NCI-H2171 treated with DMSO at 0.1 percent for 48 hours (cell line): ENCODE data around the gene TBCB.
"Not testable (repeated sequence)": the region's sequence is repeated elsewhere in the genome, so short reads cannot be mapped to it uniquely, and the experiment has no call there.

ENCODE experiments used
- DNase-seq: peaks from one replicate; lab custom pipeline; 2025; lab: John Stamatoyannopoulos, UW

The TBCB gene

DNA sequence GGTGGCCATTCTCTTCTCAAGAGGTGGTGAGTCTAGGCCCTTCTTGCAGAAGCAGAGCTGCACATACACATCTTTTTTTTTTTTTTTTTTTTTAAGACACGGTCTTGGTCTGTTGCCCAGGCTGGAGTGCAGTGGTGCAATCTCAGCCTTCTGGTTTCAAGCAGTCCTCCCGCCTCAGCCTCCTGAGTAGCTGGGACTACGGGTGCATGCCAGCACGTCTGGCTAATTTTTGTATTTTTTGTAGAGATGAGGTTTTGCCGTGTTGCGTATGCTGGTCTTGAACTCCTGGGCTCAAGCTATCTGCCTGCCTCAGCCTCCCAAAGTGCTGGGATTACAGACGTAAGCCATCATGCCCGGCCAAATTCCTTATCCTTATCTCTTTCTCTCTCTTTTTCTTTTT, 58.6 kb downstream of the TBCB start:
- not testable (repeated sequence) for DNase-seq
